ENCODE data around the gene NME3.

DNA sequence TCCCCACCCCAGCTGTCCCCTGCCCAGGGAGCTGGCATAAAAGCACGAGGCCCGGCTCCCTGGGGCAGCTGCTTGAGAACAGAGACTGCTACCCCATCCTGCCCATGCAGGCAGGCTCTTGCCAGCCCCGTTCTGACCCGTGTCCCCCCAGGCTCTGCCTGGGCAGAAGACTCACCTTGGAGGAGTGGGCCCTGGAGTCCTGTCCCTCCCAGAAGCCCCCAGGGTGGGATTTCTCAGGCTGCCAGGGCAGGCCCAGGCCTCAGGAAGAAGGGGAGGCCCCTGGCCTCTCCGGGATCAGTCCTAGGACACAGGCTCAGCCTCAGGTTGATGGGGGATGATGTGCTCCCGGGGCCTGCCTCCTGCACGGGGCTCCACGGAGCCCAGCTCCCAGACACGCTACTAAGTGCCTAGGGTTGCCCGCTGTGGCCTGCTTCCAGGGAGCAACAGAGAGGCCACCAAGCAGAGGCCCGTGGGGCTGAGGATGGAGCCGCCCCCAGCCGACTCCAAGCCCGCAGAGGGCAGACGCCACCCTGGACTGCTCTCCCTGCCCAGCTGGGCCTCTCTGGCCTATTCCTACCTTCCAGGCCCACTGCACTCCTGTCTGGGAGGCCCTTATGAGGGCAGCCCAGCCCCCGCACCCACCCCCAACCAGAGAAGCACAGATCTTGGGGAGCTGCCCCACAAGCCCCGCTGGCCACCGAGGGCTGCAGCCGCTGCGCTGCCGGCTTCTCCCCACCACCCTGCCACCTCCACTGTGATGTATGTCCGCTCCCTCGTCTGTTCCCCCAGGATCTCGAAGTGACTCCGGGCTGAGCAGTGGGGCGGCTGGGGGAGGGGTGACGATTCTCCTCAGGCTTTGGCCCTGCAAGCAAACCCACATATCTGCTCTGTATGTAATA is 1.7 kb downstream of the NME3 start:
- TF ChIP-seq SUZ12 (IDR thresholded peaks at IDR 0.05; ENCODE audit: extremely low read depth, insufficient read depth, insufficient read length) (no peak), YY1 (IDR thresholded peaks at IDR 0.05; ENCODE audit: insufficient read depth, insufficient read length) (no peak), ZNF274 (IDR thresholded peaks at IDR 0.05; ENCODE audit: low read depth, low read length) (no peak)

All from NT2/D1 (cell line).